Eye (tissue), 1 donor: ENCODE data around the gene OARD1.

Experiments used
- DNase-seq: peaks from one replicate; pipeline ENCODE4 v3.0.0-alpha.2; 2015

The OARD1 gene

GRCh38 chr6:41047745-41048732, 24.1 kb downstream of the OARD1 start:
- no peak for DNase-seq

- DNase-seq: no peak
Measured at GRCh38 chr6:41047306-41047705, 24.9 kb downstream of the OARD1 start.

GRCh38 chr6:41046084-41046483, 26.1 kb downstream of the OARD1 start:
- DNase-seq: no peak

GRCh38 chr6:41045664-41046063, 26.5 kb downstream of the OARD1 start:
- DNase-seq: no peak

GRCh38 chr6:41043151-41043550, 29.0 kb downstream of the OARD1 start:
- no peak for DNase-seq

GRCh38 chr6:41042226-41043055, 29.7 kb downstream of the OARD1 start, which contains the start of gene TSPO2:
Gene TSPO2, plus strand, starts transcription at chr6:41042467. Its CDS starts 519 bp downstream, at chr6:41042986.
- no peak for DNase-seq

DNA sequence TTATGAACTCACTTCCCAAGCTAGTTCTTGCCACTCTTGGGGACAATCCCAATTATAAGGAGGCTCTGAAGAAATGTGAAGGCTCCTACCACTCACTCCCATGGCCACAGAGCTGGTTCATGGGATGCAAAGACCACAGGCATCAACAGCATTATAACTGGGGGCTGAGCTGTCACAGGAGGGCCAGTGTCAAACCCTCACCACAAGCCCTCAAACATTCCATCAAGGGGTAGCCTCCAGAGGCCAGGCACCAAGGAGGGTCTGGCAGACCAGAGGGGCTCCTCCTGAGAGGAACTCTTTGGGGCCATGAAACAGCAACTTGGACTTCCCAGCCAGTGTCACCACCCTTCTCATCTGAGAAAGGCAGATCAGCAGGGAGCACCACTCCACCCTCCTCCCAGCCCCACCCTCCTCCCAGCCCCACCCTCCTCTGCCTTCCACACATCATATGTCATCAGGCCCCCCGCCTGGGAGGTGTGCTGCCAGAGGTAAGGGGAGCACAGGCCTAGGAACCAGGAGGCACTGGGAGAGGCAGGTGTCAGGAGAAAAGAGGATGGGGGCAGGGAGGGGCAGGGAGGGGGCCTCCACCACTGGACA, 31.1 kb downstream of the OARD1 start:
- no peak for DNase-seq

DNA sequence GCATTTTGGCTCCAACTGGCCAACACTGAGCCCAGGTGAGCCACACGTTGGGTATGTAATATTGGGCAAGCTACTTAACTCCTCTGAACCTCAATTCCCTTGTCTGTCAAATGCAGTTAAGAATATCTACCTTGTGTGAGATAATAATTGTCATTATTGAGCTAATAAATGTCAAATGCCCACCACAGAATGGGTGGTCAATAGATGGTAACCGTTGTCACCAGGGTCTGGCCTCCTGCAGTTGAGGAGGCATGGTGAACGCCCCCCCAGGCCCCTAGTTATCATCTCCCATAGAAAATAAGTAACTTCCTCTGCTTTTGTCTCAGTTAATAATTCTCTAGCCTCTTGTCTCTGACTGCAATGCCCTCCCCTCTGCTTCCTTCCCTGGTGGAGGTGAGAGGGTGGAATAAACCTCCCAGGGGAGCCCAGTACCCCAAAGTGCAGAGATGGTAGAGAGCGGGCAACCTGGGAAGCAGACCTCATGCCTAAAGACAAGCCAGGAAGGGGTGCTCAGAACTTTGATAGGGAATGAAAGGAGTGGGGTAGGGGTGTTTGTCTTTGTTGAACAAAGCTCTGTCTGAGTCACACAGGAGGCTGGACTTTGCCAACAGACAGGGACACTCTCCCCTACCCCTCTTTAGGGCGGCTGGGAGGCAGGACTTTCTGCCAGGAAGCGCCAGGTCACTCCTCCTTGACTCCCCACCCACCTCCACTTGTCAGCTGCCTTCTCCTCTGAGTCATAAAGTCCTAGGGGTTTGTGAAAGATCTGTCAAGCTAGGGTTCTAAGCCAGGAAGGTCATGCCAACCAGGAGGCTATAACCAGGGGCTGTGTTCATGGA, 31.8 kb downstream of the OARD1 start:
- DNase-seq: no peak

- peak; percentile 33 for DNase-seq
Measured at GRCh38 chr6:41039060-41039998, 32.8 kb downstream of the OARD1 start, which contains the start of gene UNC5CL. Gene UNC5CL, minus strand, starts transcription at chr6:41039221. Its CDS starts 4,147 bp downstream, at chr6:41035074.

DNA sequence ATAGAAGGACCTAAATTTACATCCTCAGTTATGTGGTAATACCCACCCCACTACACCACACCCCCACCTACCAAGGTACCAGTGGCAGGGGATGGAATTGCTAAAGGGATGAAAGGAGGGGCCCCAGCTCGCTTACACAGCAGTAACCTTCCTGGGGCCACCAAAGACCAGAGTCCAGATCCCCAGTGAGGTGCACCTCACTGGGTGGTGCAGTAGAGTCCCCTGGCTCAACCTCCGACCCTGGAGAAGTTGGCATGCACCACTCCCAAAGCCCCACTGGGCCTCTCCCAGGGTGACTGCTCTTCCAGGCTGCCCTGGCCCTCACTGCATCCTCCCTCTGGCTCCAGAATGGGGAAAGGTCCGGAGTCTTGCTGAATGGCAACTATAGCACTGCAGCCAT, 34.0 kb downstream of the OARD1 start:
- DNase-seq: no peak

- no peak for DNase-seq
Measured at GRCh38 chr6:41037107-41037900, 34.9 kb downstream of the OARD1 start.

DNA sequence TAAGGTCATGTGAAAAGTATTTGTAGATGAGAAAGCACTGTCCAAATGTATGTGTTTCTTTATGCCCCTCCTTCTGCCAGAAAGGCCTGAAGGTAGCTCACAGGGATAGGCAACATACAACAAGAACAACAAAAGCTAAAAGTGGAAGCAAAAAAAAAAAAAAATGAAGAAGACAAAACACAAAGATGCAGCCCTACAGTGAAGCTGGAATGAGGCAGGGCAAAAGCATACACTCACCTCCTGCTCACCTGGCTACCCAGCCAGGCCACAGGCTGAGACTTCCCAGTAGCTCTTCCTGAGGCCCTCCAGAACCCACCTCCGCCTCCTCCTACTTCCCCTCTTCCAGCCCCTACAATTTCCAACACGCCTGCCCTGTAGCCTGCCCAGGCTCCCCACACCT, 35.6 kb downstream of the OARD1 start:
- DNase-seq: no peak

- DNase-seq: no peak
Measured at GRCh38 chr6:41036186-41036585, 36.0 kb downstream of the OARD1 start.

DNA sequence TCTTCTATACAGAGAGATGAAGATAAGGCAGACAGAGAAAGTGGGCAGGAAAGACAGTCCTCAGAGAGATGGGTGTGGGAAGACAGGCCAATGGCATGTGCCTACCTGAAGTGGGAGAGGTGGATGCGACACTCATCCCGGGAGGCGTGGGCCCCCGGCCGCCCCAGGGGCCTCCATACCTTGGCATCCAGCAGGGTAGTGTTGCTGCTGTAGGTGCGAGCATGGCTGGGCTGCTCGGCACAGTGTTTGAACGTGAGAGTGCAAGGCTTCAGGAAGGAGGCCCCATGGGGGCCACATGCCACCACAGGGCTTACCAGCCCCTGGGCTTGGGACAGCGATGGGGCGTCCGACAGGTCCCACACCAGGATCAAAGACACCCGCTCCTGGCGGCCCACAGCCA, 38.4 kb downstream of the OARD1 start:
- no peak for DNase-seq

DNA sequence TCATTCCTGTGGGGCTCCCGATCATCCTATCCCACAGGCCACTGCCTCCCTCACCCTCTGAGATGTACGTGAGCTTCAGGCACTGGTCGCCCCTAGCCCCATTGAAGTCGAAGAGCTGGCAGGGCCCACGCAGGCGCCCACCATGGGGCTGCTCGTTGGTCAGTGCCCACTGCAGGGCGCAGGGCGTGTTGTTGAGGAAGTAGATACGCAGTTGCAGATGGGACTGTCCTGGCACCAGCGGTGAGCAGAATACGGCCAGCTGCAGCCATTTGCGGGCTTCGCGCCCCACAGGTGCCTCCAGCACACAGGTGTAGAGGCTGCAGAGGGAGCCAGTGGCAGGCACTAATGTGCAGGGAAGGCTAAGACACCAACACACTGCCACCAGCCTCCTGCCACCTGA, 39.3 kb downstream of the OARD1 start:
- no peak for DNase-seq

DNA sequence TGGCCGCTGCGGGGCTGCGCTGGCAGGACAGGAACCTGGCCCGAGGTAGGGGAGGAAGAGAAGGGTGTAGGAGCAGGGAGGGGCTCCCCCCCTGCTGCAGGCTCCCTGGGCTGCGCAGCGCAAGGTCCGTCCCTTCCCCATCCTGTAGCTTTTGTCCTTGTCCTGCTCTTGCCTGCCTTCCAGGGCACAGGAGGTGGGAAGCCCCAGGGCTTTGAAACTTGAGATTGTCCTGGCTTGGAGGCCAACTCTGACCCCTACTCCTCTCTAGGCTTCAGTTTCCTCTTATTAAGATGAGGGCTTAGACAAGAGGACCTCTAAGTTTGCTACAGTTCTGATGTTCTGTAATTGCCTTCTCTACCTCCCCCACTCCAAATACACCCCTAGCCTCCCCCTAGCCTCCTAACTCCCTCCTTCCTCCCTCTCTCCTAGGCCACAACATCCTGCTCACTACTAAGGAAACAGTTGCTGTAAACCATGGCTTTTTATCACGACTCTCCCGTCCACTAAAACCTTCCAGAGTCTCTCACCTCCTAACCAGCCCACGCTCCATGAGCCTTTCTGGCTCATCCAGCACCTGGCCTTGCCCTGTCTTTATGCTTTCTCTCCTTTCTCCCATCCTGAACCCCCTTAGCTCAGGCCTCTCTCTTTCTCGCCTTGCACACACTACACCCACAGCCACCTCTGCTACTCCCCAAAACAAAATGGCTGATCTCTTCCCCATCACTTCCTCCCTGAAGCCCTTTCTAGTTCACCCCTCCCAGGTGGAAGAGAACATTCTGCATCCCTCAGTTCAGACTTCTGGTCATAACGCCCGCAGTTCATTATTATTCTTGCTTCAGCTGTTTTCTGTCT, 43.4 kb downstream of the OARD1 start:
- no peak for DNase-seq

DNA sequence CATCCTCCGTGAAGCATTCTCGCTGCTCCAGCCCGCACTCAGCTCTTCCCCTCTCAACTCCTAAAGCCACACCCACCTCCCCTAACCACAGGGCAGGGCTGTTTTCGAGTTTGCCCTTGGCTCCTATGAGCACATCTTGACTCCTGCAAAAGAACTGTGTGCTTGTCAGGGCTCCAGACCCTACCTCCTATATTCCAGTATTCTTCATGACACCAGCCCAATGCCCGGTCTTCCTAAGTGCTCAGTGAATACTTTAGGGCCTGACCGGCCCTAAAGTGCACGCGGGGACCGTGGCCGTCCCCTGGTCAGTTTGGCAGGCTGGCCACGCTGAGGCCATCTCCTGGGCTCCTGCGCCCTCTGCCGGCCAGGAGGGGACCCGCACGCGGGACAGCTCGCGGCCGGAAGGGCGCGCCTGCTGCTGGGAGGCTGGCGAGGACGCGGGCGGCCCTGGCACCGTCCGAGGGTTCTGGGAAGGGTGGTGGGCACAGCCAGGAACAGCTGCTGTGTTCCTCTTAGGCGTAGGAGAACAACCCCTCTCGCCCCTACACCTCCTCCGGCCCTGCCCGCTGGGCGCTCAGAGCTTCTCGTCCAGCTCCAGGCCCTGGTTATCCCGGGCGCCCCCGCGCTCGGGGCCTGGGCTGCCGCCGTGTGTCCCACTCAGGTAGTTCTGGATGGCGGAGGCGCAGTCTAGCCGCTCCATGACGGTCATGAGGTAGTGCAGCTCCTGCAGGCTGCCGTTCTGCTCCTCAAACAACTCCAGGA, 44.2 kb downstream of the OARD1 start:
- peak; percentile 95 for DNase-seq

DNA sequence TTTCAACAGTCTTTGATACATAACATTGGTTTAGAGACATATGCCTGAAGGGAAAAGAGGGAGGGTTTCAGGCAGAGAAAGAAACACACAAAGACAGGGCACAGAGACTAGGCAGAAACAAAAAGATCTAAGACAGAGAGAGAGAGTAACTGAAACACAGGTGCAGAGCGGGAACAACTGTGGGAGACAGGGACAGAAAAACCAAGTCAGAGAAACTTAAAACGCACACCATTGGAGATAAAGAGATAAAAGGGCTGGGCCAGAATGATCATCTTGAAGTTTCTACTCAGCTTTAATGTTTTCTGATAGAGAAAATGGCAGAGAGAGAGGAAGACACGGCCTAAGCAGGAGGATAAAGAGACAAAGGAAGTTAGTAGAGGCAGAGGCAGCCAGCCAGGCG, 44.9 kb downstream of the OARD1 start:
- DNase-seq: peak; percentile 50
